Renal pelvis (tissue), 4 donors: Measurements from ENCODE around the gene PPP1R15A. TPM values are rescaled to one million over a fixed set of nuclear protein-coding genes. Genes with fewer than 3 reads are reported as not detected.
"Not testable (repeated sequence)": the region's sequence is repeated elsewhere in the genome, so short reads cannot be mapped to it uniquely, and the experiment has no call there.

ENCODE experiments used
- DNase-seq: peaks from one replicate; pipeline ENCODE4 v3.0.0-alpha.2; 2013
- polyA plus RNA-seq, 3 donors: library from polyadenylated mRNA; unstranded; fragments of 120-200 nt; gene quantifications; one replicate each; pipeline ENCODE4 v1.2.1, GENCODE V29; 2013; ENCODE audit not compliant: insufficient read length in 3 of 3

The PPP1R15A gene
- polyA plus RNA-seq, 3 donors: 33.8 to 36.6 (median 33.9) TPM

- not testable (repeated sequence) for DNase-seq
Observed at GRCh38 chr19:48909424-48910077, 37.3 kb downstream of the PPP1R15A start.

DNA sequence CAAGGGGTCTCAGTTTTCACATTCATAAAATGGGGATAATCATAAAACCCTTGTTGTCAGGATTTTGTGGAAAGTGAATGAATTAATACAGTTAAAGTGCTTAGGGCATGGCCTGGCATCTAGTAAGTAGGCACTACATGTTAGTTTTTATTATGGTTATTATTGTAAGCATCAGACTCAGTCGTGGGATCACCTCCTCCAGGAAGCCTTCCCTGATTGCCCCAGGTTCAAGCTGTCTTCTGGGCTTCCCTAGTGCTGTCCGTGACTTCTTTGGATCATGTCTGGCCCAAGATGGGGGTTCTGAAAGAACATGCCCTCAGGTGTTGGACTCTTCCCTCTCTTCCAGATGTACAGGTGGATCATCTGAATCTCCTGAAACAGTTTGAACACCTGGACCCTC lies 38.6 kb downstream of the PPP1R15A start:
- DNase-seq: no peak

DNA sequence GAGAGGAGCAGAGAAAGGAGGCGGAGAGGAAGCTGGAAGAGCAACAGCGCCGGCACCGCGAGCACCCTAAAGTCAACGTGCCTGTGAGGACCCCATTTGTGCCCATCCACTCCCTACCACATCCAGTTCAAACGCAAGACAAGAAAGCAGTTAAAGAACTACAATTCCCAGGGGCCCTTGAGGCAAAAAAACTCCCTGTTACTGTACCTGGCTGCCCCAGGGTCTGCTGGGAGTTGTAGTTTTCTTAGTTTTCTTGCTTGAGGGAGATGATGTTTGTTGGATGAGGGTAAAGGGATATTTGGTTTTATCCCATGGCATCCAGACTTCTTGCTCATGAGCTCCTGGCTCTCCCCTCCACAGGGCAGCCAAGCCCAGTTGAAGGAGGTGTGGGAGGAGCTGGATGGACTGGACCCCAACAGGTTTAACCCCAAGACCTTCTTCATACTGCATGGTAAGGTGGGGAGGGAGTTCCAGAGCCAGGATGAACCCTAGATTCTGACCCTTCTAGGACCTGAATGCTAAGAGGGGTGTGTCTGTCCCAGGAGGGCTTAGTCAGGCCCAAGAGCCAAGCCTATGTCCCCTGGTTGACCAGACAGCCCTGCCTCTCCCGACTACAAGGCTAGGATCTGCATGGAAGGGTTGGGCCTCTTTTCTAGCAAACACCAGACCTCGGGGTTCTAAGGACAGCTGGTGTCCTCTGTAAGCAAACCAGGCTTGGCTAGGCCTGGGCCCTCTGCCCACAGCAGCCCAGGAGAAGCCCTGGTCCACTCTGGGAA lies 41.1 kb downstream of the PPP1R15A start:
- DNase-seq: no peak

- DNase-seq: no peak
Observed at GRCh38 chr19:48914181-48914580, 42.0 kb downstream of the PPP1R15A start.

DNA sequence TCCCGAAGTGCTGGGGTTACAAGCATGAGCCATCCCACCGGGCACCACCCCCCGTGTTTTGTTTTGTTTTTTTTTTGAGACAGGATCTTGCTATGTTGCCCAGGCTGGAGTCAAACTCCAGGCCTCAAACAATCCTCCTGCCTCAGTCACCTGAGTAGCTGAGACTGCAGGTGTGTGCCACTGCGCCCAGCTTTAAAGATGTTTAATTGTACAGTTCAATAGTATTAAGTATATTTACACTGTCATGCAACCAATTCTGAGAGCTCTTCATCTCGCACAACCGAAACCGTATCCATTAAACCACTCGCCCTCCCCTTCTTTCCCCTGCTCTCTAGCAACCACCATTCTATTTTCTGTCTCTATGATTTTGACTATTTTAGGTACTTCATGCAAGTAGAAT lies 43.5 kb downstream of the PPP1R15A start:
- no peak for DNase-seq

DNA sequence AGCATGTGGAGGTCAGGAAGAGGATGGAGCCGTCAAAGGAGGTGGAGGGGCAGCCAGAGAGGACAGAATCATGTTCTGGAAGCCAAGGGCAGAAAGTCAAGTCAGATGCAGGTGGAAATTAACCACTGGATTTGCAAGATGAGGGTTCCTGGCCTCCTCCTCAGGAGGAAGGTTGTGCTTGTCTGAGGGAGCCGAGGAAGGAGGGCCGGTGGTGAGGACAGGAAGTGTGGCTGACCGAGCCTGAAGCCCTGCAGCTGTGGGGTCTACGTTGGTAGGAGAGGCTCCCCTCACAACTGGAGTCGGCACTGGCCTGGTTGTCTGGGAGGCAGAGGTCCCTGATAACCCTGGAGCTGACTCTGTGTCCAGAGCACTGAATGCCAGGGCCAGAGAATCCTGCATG lies 45.9 kb downstream of the PPP1R15A start:
- DNase-seq: no peak

DNA sequence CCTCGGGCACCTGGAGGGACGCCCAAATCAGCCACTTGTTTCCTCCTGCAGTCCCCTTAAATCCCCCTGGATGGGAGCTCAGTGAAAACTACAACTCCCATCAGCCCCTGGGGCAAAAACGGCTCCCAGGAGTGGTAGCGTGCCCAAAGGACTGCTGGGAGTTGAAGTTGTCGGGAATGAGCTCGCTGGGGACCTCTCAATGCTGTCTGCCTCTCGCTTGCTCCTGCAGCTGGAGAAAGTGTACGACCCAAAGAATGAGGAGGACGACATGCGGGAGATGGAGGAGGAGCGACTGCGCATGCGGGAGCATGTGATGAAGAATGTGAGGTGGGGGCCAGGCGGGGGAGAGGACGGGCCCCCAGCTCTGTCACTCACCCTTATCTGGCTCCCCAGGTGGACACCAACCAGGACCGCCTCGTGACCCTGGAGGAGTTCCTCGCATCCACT lies 46.6 kb downstream of the PPP1R15A start:
- DNase-seq: no peak

- DNase-seq: not testable (repeated sequence)
Observed at GRCh38 chr19:48919271-48919670, 47.0 kb downstream of the PPP1R15A start.

DNA sequence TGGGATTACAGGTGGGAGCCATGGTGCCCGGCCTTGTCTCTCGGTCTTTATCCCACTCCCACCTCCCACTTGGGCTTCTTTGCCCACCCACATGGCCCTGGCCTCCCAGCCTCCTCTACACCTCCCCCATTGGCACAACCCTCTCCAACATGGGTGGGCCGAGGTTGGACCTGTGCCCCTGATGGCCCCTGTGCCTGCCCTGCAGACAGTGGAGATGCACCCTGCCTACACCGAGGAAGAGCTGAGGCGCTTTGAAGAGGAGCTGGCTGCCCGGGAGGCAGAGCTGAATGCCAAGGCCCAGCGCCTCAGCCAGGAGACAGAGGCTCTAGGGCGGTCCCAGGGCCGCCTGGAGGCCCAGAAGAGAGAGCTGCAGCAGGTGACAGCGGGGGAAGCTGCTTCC lies 48.7 kb downstream of the PPP1R15A start:
- DNase-seq: no peak

DNA sequence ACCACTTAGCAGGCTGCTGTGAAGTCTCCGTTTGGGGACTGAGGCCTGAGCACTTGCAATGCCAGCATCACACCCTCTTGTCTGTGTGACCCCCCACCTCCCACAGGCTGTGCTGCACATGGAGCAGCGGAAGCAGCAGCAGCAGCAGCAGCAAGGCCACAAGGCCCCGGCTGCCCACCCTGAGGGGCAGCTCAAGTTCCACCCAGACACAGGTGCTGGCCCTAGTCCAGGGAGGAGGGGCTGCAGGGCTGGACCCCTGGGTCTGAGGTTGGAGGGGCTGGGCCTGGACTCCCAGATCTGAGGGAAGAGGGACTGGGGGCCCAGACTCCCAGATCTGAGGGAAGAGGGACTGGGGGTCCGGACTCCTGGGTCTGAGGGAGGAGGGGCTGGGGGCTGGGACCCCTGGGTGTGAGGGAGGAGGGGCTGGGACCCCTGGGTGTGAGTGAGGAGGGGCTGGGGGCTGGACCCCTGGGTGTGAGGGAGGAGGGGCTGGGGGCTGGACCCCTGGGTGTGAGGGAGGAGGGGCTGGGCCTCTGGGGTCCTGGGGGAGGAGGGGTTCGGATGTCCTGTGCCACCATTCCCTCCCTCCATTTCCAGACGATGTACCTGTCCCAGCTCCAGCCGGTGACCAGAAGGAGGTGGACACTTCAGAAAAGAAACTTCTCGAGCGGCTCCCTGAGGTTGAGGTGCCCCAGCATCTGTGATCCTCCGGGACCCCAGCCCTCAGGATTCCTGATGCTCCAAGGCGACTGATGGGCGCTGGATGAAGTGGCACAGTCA lies 49.7 kb downstream of the PPP1R15A start:
- no peak for DNase-seq

GRCh38 chr19:48922548-48923490 lies 50.6 kb downstream of the PPP1R15A start:
- no peak for DNase-seq

- no peak for DNase-seq
Observed at GRCh38 chr19:48925240-48925843, 53.1 kb downstream of the PPP1R15A start.

Other genes starting within 250 kb of the PPP1R15A start
- 10 to 100 TPM; 13.8 to 15.4 (median 14.6) TPM for gene DBP, start 235.0 kb upstream of the PPP1R15A start, polyA plus RNA-seq
- gene CA11, start 226.2 kb upstream of the PPP1R15A start, polyA plus RNA-seq: 10 to 100 TPM; 23.2 to 29.6 (median 29.0) TPM
- gene NTN5, start 199.4 kb upstream of the PPP1R15A start, polyA plus RNA-seq: 1 to 10 TPM in 2 of 3 donors, under 1 TPM in 1; 0.91 to 1.9 (median 1.5) TPM
- 1 to 10 TPM; 2.4 to 5.8 (median 3.3) TPM for gene FUT2, start 176.4 kb upstream of the PPP1R15A start, polyA plus RNA-seq
- gene MAMSTR, start 152.7 kb upstream of the PPP1R15A start, polyA plus RNA-seq: 1 to 10 TPM; 5.7 to 8.0 (median 7.1) TPM
- 10 to 100 TPM; 15.7 to 20.8 (median 17.2) TPM for gene RASIP1, start 131.8 kb upstream of the PPP1R15A start, polyA plus RNA-seq
- under 1 TPM; 0.39 to 0.83 (median 0.65) TPM for gene IZUMO1, start 125.5 kb upstream of the PPP1R15A start, polyA plus RNA-seq
- 1 to 10 TPM; 3.0 to 4.4 (median 4.2) TPM for gene FUT1, start 119.8 kb upstream of the PPP1R15A start, polyA plus RNA-seq
- not detected for gene FGF21, start 116.9 kb upstream of the PPP1R15A start, polyA plus RNA-seq
- gene BCAT2, start 61.4 kb upstream of the PPP1R15A start, polyA plus RNA-seq: 10 to 100 TPM; 47.7 to 65.3 (median 60.4) TPM
- 10 to 100 TPM; 38.3 to 44.8 (median 43.3) TPM for gene HSD17B14, start 35.9 kb upstream of the PPP1R15A start, polyA plus RNA-seq
- gene PLEKHA4, start 3.8 kb upstream of the PPP1R15A start, polyA plus RNA-seq: 10 to 100 TPM; 25.2 to 29.4 (median 25.7) TPM
- 1 to 10 TPM in 1 of 3 donors, under 1 TPM in 2; 0.70 to 1.5 (median 0.96) TPM for gene TULP2, start 26.3 kb downstream of the PPP1R15A start, polyA plus RNA-seq
- 100 to 1,000 TPM; 311 to 334 (median 332) TPM for gene NUCB1, start 27.9 kb downstream of the PPP1R15A start, polyA plus RNA-seq
- gene DHDH, start 61.3 kb downstream of the PPP1R15A start, polyA plus RNA-seq: 10 to 100 TPM in 1 of 3 donors, 1 to 10 TPM in 2; 8.5 to 11.6 (median 9.7) TPM
- 10 to 100 TPM; 76.5 to 91.9 (median 87.6) TPM for gene BAX, start 82.5 kb downstream of the PPP1R15A start, polyA plus RNA-seq
- gene FTL, start 92.9 kb downstream of the PPP1R15A start, polyA plus RNA-seq: 1,000 to 10,000 TPM; 2,476 to 3,205 (median 2,712) TPM
- gene GYS1, start 120.9 kb downstream of the PPP1R15A start, polyA plus RNA-seq: 10 to 100 TPM; 42.9 to 56.7 (median 55.5) TPM
- 100 to 1,000 TPM in 2 of 3 donors, 10 to 100 TPM in 1; 96.2 to 118 (median 101) TPM for gene RUVBL2, start 121.5 kb downstream of the PPP1R15A start, polyA plus RNA-seq
- under 1 TPM in 2 of 3 donors, not detected in 1; 0.30 to 0.71 TPM for gene LHB, start 144.7 kb downstream of the PPP1R15A start, polyA plus RNA-seq
- not detected for gene CGB3, start 151.9 kb downstream of the PPP1R15A start, polyA plus RNA-seq
- not detected for gene CGB2, start 159.5 kb downstream of the PPP1R15A start, polyA plus RNA-seq
- not detected for gene CGB1, start 164.5 kb downstream of the PPP1R15A start, polyA plus RNA-seq
- under 1 TPM in 1 of 3 donors, not detected in 2; 0.20 TPM for gene CGB5, start 171.4 kb downstream of the PPP1R15A start, polyA plus RNA-seq
- gene CGB8, start 176.7 kb downstream of the PPP1R15A start, polyA plus RNA-seq: under 1 TPM in 1 of 3 donors, not detected in 2; 0.39 TPM
- 1 to 10 TPM in 2 of 3 donors, under 1 TPM in 1; 0.74 to 1.4 (median 1.2) TPM for gene CGB7, start 185.3 kb downstream of the PPP1R15A start, polyA plus RNA-seq
- 1 to 10 TPM; 3.2 to 6.5 (median 5.7) TPM for gene NTF4, start 192.4 kb downstream of the PPP1R15A start, polyA plus RNA-seq
- gene KCNA7, start 200.3 kb downstream of the PPP1R15A start, polyA plus RNA-seq: under 1 TPM; 0.03 to 0.13 (median 0.05) TPM
- 100 to 1,000 TPM; 322 to 406 (median 393) TPM for gene SNRNP70, start 213.0 kb downstream of the PPP1R15A start, polyA plus RNA-seq
- 10 to 100 TPM in 2 of 3 donors, 1 to 10 TPM in 1; 9.0 to 11.5 (median 10.1) TPM for gene LIN7B, start 241.9 kb downstream of the PPP1R15A start, polyA plus RNA-seq
- gene C19orf73, start 246.7 kb downstream of the PPP1R15A start, polyA plus RNA-seq: 1 to 10 TPM; 1.1 to 1.4 (median 1.1) TPM
- 1 to 10 TPM; 6.7 to 9.4 (median 9.0) TPM for gene PPFIA3, start 247.1 kb downstream of the PPP1R15A start, polyA plus RNA-seq